ENCODE results near the gene PLEKHA8.

DNA sequence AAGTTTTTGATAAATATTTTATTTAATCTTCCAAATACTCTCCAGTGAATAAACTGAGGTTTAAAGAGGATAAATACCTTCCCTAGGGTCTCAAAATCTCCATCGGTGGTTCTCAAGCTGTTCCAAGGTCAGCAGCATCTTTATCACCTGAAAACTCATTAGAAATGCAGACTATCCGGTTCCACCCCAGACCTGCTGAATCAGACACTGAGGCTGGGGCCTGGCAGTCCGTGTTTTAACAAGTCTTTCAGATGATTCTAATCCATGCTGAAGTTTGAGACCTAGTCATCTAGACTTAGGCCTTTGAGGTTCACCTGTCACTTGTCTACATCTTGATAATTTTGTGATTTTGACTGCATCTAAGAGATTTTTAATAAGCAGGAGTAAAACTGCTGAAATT lies 37.5 kb downstream of the PLEKHA8 start:
- no peak for TF ChIP-seq ZNF416 (CRISPR knock-in tag; IDR thresholded peaks at IDR 0.05)
- TF ChIP-seq, protein P1, sequence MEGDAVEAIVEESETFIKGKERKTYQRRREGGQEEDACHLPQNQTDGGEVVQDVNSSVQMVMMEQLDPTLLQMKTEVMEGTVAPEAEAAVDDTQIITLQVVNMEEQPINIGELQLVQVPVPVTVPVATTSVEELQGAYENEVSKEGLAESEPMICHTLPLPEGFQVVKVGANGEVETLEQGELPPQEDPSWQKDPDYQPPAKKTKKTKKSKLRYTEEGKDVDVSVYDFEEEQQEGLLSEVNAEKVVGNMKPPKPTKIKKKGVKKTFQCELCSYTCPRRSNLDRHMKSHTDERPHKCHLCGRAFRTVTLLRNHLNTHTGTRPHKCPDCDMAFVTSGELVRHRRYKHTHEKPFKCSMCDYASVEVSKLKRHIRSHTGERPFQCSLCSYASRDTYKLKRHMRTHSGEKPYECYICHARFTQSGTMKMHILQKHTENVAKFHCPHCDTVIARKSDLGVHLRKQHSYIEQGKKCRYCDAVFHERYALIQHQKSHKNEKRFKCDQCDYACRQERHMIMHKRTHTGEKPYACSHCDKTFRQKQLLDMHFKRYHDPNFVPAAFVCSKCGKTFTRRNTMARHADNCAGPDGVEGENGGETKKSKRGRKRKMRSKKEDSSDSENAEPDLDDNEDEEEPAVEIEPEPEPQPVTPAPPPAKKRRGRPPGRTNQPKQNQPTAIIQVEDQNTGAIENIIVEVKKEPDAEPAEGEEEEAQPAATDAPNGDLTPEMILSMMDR (IDR thresholded peaks at IDR 0.05) = no peak
- TF ChIP-seq, protein P2, sequence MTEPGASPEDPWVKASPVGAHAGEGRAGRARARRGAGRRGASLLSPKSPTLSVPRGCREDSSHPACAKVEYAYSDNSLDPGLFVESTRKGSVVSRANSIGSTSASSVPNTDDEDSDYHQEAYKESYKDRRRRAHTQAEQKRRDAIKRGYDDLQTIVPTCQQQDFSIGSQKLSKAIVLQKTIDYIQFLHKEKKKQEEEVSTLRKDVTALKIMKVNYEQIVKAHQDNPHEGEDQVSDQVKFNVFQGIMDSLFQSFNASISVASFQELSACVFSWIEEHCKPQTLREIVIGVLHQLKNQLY (CRISPR knock-in tag; IDR thresholded peaks at IDR 0.05) = no peak
- TF ChIP-seq, protein P3, sequence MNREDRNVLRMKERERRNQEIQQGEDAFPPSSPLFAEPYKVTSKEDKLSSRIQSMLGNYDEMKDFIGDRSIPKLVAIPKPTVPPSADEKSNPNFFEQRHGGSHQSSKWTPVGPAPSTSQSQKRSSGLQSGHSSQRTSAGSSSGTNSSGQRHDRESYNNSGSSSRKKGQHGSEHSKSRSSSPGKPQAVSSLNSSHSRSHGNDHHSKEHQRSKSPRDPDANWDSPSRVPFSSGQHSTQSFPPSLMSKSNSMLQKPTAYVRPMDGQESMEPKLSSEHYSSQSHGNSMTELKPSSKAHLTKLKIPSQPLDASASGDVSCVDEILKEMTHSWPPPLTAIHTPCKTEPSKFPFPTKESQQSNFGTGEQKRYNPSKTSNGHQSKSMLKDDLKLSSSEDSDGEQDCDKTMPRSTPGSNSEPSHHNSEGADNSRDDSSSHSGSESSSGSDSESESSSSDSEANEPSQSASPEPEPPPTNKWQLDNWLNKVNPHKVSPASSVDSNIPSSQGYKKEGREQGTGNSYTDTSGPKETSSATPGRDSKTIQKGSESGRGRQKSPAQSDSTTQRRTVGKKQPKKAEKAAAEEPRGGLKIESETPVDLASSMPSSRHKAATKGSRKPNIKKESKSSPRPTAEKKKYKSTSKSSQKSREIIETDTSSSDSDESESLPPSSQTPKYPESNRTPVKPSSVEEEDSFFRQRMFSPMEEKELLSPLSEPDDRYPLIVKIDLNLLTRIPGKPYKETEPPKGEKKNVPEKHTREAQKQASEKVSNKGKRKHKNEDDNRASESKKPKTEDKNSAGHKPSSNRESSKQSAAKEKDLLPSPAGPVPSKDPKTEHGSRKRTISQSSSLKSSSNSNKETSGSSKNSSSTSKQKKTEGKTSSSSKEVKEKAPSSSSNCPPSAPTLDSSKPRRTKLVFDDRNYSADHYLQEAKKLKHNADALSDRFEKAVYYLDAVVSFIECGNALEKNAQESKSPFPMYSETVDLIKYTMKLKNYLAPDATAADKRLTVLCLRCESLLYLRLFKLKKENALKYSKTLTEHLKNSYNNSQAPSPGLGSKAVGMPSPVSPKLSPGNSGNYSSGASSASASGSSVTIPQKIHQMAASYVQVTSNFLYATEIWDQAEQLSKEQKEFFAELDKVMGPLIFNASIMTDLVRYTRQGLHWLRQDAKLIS (CRISPR knock-in tag; IDR thresholded peaks at IDR 0.05; ENCODE audit: borderline replicate concordance) = no peak
